NOMO-1 treated with DMSO at 0.1 percent for 48 hours (cell line): ENCODE data around the gene FBXO15.

Source experiments
- DNase-seq: peaks from one replicate; lab custom pipeline; 2025; ENCODE audit not compliant: unreplicated experiment; lab: John Stamatoyannopoulos, UW

The FBXO15 gene

DNA sequence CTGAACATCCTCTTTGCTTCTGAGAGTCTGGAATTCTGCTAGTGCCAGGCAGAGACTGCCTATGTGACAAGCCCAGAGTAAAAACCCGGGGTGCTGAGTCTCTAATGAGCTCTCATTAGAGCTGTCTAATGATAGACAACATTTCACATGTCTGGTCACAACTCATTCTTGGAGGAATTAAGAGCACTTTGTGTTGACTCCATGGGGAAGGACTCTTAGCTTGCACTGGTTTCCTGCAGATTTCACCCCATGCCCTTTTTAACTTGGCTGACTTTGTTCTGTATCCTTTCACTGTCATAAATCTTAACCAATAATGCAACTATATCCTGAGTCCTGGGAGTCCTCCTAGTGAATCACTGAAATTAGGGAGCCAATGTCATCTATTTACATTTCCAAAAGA, 33.5 kb downstream of the FBXO15 start:
- no peak for DNase-seq

DNA sequence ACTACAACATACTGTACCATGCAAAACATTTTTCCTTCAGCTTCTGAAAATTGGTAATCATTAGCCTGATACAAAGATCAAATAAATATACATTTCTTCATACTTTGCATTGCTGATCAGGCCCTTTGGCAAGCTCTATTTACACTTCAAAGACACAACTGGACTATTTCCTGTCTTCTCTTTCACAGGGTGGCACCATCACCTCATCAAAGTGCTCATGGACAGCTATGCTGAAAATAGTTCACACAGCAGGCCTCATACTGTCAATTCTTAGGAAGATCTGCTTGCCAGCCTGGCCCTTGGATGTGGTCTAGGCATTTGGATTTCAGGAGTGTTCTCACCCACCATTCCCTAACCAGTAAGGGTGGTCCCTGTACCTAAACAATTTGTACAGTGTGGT, 33.9 kb downstream of the FBXO15 start:
- DNase-seq = no peak

DNA sequence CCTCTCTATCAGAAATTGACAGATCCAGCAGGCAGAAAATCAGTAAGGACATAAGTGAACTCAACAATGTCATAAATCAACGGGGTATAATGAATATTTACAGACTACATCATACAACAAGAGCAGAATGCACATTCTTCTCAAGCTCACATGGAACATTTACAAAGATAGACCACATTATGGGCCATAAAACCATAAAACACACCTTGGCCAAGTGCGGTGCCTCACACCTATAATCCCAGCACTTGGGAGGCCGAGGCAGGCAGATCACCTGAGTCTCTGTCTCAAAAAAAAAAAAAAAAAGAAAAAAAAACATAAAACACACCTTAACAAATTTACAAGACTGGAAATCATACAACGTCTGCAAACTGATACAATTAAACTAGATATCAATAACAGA, 36.7 kb downstream of the FBXO15 start:
- no peak for DNase-seq

DNA sequence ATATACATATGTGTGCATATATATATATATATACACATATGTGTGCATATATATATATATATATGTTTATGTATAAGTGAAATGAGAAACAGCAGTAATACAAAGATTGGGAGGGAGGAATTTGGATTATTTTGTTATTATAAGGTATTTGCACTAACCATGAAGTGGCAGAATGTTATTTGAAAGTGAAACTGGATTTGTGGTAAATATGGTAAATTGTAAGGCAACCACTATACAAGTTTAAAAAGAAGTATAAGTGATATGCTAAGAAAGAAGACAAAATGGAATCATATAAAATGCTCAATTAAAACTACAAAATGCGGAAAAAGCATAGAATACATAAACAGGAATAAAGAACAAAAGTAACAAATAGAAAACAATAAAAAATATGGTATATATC, 37.5 kb downstream of the FBXO15 start:
- DNase-seq = no peak

DNA sequence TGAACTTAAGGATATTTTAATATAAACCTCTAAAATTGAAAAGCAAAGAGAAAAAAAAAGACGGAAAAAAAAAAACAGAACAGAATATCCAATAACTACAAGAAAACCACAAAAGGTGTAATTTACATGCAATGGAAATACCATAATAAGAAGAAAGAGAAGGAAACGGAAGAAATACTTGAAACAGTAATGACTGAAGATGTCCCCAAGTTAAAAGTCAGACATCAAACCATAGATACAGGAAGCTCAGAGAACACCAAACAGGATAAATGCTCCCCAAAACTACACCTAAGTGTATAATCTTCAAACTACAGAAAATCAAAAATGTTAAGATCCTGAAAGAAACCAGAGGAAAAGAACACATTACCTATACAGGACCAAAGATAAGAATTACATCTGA, 39.2 kb downstream of the FBXO15 start:
- no peak for DNase-seq

DNA sequence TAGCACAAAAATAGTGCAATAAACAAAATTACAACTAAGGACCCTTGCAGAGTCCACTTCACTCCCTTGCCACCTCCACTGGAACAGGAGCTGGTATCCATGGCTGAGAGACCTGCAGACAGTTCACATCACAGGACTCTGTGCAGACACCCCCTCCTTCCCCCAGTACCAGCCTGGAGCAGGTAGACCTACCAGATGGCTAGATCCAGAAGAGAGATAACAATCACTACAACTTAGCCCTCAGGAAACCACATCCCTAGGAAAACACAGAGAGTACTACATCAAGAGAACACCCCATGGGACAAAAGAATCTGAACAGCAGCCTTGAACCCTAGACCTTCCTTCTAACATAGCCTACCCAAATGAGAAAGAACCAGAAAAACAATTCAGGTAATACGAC, 49.8 kb downstream of the FBXO15 start:
- DNase-seq = no peak

DNA sequence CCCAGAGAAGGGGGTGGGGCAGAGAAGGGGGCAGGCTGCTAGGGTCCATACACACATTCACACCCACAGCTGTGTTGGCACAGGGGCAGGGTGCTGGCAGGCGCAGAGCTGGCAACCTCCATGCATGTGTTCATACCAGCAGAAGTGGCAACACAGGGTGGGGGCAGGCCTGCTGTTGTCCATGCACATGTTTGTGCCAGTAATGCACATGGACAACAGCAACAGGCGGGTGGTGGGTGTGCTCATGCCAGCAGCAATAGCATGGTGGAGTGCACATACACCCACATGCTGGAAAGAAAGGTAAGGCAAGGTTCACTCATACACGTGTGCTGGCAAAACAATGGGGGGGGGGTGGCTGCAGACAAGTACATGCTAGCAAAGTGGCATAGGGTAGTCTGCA, 54.7 kb downstream of the FBXO15 start:
- no peak for DNase-seq

DNA sequence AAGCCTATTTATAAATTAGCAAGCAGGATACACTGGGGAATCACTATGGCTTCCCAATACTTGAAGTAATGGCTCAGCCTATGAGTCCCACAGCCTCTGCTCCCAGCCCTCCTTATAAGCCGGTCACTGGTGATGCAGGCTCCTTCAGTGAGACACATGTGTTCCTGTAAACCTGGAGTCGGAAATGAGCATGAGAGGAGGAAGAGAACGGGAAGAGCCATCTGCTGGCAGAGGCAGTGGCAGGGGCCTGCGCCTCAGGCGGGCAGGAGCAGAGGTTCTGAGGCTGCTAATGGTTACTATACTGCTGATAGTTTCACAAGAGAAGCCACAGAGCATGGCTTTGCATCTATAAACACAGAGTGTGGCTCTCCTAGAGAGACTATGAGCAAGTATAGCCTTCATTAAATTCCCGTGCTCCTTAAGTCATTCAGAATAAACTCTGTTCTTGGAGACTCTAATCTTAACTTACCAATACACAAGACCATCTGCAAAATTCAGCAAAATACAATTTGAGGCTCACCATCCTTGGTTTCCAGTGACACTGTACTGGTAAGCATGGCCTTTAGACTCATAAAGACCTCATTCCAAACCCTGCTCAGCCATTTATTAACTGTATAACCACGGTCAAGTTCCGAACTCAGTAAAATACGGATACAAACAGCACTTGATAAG, 63.3 kb downstream of the FBXO15 start:
- no peak for DNase-seq

DNA sequence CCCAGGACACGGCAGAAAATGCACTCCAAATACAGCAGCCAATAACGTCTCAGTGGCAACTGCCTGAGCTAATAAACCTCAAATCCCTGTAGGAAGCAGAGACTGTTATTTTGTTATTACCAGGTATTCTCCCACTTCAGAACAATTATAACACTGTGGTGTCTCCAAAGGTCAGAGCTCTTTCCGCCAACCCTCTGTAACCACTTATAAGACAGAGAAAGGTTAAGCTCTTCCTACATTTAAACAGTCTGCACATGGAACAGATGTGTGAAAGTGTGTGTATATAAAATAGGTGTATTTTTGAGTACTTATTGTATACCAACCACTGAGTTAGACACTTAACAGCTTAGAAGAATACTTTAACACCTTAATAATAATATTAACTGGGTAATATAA, 64.1 kb downstream of the FBXO15 start:
- no peak for DNase-seq

DNA sequence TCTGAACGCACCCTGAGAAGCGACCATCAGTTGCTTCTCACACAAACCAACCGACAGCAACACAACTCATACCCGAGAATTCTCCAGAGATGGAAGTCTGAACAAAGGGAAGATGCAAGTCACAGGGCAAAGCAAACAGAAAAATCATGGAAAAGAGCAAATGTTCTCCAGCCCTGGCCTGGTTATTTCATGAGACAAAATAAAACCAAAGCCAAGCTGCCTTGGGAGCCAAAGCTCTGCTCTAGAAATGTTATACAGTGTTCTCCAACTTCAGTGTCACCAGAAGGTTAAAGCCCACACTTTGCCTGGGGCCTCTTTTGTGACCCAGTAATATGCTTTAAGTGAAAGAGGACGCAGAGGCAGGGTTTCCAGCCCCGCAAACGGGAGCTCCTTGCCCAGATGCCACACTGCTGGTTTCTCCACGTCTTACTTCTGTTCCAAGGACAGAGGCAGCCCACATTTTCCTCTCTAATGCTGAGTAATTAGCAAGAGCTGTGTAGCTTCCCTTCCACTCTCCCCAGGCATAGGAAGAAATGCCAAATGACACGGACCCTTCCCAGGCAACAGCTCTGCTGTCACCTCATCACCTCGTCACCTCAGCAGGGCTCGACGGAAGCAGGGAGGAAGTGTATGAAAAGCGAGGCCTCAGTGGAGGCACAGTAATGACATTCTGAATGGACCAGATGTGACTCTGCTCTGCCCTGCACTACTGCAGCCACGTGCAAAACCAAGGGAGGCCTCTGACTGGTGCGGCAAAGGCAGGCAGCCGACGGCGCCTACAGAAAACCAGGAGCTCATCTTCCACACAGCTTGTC, 64.7 kb downstream of the FBXO15 start:
- DNase-seq = no peak

DNA sequence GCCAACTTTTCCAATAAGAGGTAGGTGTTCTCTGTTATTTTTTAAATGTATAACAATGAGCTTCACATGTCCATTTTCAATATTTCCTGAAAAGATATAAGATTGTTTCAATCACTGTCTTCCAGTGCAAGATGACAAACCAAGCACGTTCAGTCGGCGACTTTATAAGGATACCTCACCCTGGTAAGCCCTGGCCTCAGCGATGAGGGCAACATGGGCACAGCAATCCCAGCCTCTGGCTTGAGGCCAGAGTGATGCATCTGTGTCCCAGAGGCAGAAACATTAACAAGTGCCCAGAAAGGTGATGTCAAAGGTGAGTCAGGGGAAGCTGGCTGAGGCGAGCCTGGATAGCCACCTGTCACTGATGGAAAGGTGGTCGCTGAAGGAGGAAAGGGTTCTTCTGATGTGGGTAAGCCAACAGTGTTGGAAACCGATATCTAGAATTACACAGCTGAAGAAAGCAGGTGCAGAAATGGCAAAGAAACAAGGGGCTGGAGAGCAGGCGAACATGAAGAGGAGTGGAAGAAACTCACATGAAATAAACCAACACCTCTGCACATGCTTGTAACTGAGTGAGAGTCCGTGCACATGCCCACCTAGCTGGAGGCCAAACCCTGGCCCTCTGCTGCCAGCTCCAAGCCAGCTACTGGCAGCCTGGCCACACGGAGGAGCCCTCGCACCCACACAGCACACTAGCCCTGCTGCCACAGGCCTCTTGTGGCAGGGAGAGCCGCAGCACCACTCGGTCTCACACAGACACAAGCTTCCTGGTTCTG, 65.5 kb downstream of the FBXO15 start:
- DNase-seq = peak; percentile 47

DNA sequence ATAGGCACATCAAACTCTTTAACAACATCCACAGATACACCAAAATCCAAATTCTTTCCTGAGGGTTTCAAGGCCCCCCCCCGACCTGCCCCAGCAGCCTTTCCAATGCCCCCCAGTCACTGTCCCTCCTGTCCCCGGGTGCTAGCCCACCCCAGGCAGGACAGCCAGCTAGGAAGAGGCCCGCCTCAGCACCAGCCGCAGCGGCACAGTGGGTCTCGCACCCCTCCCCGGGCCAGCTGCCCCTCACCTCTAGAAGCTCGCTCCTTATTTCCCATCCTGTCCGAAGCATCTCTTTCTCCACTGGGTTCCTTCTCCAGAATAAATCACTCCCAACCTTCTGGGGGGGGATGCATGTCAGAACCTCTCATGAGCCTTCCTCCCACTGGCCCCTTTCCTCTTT, 69.4 kb downstream of the FBXO15 start:
- DNase-seq = no peak

DNA sequence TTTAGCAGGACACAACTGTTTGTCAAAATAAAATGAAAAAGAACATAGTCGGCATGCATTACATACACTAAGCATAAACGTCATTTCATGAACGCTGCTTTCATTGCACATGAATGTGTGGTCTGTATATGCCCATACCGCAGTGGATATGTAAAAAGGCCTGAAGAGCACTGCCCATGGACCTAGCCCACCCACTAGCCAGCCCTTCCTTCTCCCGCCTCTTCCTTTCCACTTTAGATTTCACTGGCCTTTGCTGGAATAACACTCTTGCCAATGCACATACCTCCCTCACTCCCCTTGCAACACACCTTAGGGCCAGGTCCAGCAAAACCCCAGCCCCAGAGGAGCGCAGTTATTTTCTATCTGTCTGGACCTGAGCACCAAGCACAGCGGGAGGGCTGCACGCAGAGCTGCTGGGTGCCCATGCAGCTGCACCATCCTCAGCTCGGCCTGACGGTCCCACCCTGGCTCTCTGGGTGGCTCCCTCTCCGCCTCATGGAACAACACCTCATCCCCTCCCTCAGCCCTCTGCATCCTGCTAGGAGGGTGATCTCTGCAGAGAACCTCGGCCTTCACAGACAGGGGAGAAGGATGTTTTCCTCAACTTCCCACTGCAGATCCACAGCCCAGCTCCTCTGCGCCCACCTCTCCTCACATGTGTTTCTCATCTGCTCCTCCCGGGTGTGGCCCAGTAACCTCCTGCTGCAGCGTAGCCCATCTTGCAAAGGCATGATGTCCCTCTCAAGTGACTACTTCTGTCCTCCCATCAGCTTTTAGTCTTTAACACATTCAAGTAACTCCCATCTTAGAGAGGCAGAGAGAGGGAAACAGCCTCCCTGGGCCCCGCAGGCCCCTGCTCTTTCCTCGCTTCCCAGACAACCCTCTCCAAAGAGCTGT, 72.7 kb downstream of the FBXO15 start:
- no peak for DNase-seq

DNA sequence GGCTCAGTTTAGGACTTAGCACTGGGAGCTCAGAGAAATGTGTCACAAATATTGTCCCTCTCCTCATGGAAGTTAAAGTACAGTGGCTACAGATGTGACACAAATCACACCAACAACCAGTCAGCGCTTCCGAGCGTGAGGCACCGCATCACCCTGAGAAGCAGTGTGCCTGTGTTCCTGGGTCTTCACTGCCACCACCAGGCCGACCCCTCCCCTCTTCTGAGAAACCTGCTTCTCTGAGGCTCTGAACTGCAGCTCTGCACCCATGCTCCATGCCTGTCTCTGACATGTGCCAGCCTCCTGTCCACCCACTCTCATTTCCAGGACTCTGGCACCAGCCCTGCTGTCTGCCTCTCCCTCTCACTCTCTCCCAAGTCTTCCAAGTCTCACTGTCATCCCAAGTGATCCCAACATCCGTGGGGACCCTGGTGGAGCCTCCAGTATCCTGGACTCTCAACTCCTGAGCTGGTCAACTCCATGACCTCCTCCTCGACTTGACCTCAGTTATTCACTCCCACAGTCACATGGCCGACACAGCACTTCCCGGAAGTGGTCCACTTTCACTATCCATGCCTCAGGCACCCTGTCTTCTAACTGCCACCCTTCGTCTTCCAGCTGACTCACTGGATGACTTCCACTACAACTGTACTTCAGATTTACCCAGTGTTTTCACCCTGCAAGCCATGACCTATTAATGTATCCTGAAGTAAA, 73.5 kb downstream of the FBXO15 start:
- no peak for DNase-seq

DNA sequence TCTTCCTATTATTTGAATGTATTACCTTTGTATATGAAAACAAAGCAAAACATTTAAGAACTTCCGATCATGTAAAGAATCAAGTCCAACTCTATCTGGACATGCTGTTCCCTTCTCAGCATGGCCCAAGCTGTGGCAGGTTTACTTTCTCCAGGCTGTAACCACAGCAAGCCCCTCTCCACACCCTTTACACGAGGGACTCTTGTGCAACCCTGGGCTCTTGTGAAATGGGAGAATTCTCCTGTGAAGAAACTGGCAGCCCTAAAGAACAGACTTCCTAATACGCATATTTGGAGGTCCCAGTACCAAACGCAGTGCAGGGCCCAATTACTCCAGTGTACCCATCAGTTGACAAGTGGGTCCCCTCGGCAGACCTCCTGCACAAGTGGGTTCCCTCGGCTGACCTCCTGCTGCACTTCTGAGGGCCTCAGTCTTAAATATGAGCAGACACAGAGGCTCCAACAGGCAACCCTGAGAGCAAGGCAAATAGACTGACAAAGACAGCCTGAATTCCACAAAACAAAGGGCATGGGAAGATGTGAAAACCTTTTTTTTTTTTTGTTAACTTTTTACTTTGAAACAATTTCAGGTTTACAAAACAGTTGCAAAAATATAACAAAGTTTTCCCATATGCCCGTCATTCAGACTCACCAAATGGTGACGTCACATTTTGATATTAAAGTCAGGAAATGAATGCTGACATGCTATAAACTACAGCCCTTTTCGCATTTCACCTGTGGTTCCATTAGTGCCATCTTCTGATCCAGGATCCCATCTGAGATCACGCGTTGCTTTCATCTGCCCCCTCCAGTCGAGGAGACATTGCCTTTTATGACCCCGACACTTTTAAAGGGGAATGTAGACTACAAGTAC, 78.2 kb downstream of the FBXO15 start:
- DNase-seq = peak; percentile 81

DNA sequence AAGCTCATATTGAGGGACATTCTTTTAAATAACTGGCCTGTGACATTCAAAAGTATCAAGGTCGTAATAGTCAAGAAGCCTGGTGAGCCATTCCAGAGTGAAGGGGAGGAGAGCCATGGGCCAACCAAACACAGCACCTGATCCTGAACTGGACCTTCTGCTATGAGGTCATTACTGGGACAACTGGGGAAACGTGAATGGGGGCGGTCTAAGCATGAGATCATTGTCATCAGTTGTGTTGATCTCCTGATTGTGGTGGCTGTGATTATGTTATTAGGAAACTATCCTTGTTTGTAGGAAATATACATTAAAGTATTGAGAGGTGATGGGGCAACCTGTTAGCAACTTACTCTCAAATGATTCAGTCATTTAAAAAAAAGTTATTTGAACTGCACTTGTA, 79.3 kb downstream of the FBXO15 start:
- no peak for DNase-seq

DNA sequence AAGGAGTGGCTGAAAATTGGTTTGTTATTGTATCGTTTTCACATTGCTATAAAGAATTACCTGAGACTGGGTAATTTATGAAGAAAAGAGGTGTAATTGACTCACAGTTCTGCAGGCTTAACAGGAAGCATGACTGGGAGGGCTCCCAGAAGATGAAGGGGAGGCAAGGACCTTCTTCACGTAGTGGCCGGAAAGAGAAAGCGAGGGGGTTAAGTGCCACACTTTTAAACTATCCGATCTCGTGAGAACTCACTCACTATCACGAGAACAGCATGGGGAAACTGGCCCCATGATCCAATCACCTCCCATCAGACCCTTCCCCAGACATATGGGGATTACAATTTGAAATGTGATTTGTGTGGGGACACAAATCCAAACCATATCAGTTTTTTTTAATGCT, 81.6 kb downstream of the FBXO15 start:
- DNase-seq = no peak

DNA sequence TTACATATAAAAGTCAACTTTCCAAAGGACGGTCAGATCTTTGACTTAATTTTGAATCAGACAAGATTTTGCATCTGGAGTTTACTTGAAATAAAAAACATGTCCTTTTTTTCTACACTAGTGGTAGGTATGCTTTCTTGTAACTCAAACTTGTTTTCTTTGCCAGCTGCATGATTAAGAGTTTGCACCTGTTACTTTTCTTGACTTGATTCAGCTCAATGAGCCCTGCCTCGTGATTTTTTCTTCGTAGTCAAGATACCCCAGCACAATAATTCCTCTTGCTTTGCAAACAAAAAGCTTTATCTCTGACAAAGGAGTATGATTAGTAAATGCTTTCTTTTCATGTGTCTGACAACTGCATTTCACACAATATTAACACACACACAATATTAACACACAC, 82.3 kb downstream of the FBXO15 start:
- no peak for DNase-seq

DNA sequence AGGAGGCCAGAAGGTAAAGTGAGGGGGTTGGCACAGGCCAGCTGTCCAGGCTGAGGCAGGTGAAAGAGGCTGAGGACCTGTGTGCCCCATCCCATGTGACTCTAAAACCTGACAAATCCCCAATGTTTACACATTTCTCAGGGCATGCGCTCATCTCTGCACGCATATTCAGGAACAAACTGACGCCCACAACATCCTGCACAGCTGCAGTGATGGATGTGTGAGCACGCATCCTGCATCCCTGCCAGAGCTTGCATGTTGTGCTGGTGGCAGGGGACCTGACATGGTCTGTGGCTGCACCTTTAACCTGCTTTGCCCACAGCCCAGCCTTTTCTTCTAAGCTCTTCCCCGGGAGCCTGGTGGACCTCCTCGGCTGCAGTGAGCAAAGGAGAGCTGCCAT, 83.1 kb downstream of the FBXO15 start:
- no peak for DNase-seq
